Urothelium cell line (cell line): ENCODE results near the gene TRIM47.
A peak's percentile ranks its signal among the peaks of the same experiment; 100 is the strongest.

Experiments
- DNase-seq: peaks from one replicate; pipeline ENCODE4 v3.0.0; 2011; ENCODE audit warnings: low spot score, mixed read lengths
- FAIRE-seq: peaks from 2 replicates; lab custom pipeline; 2011; peaks lifted over from hg19 to GRCh38; lab: Jason Lieb, UNC

TRIM47 gene

GRCh38 chr17:75848523-75849278, 29.7 kb downstream of the TRIM47 start:
- FAIRE-seq (no peak), DNase-seq (peak; percentile 63)

GRCh38 chr17:75847614-75848522, 30.5 kb downstream of the TRIM47 start:
- FAIRE-seq (no peak), DNase-seq (no peak)

- no peak for DNase-seq
- FAIRE-seq, result no peak
Measured at GRCh38 chr17:75846692-75847613, 31.4 kb downstream of the TRIM47 start.

GRCh38 chr17:75845933-75846691, 32.3 kb downstream of the TRIM47 start:
- FAIRE-seq, result no peak
- no peak for DNase-seq

GRCh38 chr17:75845058-75845711, 33.2 kb downstream of the TRIM47 start:
- peak; percentile 83 for FAIRE-seq
- DNase-seq, result peak; percentile 92

GRCh38 chr17:75844530-75845057, 33.8 kb downstream of the TRIM47 start:
- DNase-seq (peak; percentile 91), FAIRE-seq (no peak)

GRCh38 chr17:75843577-75844529, 34.5 kb downstream of the TRIM47 start, which contains the start of gene UNC13D:
UNC13D (minus strand) TSS chr17:75844404; CDS start chr17:75844337, 67 bp downstream.
- FAIRE-seq, result no peak

GRCh38 chr17:75842963-75843576, 35.3 kb downstream of the TRIM47 start:
- FAIRE-seq (no peak), DNase-seq (no peak)

More at GRCh38 chr17:75843577-75844529, 34.5 kb downstream of the TRIM47 start, which contains the start of gene UNC13D:
- DNase-seq, result no peak

GRCh38 chr17:75842411-75842810, 36.0 kb downstream of the TRIM47 start:
- FAIRE-seq (no peak), DNase-seq (no peak)

- FAIRE-seq (no peak), DNase-seq (no peak)
Measured at GRCh38 chr17:75840799-75841164, 37.6 kb downstream of the TRIM47 start.

- FAIRE-seq (no peak), DNase-seq (no peak)
Measured at GRCh38 chr17:75839942-75840798, 38.2 kb downstream of the TRIM47 start.

- DNase-seq, result no peak
- FAIRE-seq, result no peak
Measured at GRCh38 chr17:75838410-75838809, 40.0 kb downstream of the TRIM47 start.

GRCh38 chr17:75837899-75838298, 40.5 kb downstream of the TRIM47 start:
- no peak for FAIRE-seq
- no peak for DNase-seq

- no peak for FAIRE-seq
- no peak for DNase-seq
Measured at GRCh38 chr17:75836605-75837004, 41.8 kb downstream of the TRIM47 start.

GRCh38 chr17:75835654-75835987, 42.8 kb downstream of the TRIM47 start:
- DNase-seq (no peak), FAIRE-seq (peak; percentile 85)

GRCh38 chr17:75834928-75835653, 43.3 kb downstream of the TRIM47 start:
- DNase-seq, result no peak
- no peak for FAIRE-seq
